ENCODE measurements around the gene VPS35L.

- no peak for TF ChIP-seq CTCF (IDR thresholded peaks at IDR 0.05)
- TF ChIP-seq EP300 (IDR thresholded peaks at IDR 0.05) = peak in 1 of 2 donors; percentile 70
These were observed 143.3 kb downstream of the VPS35L start for GRCh38 chr16:19698480-19699465.

All from tibial nerve (tissue), 4 donors.